GM19328 (cell line): ENCODE results near the gene NRIP1.

Source experiments
- ATAC-seq: cut with Tn5 transposase; IDR thresholded peaks from one replicate; pipeline ENCODE4 v1.9.1; 2021; ENCODE audit warnings: mild to moderate bottlenecking, moderate library complexity; ENCODE audit not compliant: unreplicated experiment

Gene NRIP1, protein sequence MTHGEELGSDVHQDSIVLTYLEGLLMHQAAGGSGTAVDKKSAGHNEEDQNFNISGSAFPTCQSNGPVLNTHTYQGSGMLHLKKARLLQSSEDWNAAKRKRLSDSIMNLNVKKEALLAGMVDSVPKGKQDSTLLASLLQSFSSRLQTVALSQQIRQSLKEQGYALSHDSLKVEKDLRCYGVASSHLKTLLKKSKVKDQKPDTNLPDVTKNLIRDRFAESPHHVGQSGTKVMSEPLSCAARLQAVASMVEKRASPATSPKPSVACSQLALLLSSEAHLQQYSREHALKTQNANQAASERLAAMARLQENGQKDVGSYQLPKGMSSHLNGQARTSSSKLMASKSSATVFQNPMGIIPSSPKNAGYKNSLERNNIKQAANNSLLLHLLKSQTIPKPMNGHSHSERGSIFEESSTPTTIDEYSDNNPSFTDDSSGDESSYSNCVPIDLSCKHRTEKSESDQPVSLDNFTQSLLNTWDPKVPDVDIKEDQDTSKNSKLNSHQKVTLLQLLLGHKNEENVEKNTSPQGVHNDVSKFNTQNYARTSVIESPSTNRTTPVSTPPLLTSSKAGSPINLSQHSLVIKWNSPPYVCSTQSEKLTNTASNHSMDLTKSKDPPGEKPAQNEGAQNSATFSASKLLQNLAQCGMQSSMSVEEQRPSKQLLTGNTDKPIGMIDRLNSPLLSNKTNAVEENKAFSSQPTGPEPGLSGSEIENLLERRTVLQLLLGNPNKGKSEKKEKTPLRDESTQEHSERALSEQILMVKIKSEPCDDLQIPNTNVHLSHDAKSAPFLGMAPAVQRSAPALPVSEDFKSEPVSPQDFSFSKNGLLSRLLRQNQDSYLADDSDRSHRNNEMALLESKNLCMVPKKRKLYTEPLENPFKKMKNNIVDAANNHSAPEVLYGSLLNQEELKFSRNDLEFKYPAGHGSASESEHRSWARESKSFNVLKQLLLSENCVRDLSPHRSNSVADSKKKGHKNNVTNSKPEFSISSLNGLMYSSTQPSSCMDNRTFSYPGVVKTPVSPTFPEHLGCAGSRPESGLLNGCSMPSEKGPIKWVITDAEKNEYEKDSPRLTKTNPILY (N-terminal part only)

GRCh38 chr21:15064576-15065391, at the start of gene NRIP1:
Gene NRIP1 (minus strand): TSS chr21:15065000. CDS start chr21:14968192, 96,808 bp downstream.
- ATAC-seq, result peak; percentile 73

DNA sequence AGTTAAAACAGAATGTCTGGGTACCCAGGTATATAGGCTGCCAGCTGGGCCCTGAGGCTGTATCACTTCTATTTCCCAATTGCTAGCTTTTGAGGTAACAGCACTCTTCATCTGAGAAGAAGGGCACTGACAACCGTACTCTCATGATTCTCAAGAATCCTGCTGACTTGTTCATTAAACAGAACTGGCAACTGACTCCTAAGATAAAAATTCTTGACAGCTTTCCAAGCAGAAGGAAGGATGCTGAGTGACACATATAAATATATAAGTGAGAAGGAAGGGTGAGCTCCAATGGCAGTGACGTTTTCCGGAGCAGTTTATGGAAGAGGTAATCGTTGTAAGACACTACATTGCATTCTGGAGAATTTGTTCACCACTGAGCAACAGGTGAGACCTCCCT, 48.1 kb upstream of the NRIP1 start:
- ATAC-seq, result no peak

GRCh38 chr21:15108801-15109200, 44.0 kb upstream of the NRIP1 start:
- ATAC-seq, result no peak

DNA sequence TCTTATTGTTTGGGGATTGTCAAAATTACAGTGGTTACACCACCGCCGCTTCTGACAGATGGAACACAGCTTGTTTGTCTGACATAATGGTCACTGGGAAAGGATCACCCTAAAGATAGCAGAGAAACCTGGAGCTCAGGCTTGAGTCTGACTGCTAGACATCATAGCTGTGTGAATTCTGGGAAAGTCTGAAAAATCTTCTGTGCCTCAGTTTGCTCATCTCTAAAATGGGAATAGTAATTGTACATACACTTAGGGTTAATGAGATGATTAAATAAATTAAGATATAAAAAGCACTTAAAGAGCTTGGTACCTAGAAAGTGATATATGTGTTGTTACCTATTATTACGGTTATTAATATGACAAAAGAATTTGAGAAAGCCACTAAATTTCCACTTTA, 39.7 kb upstream of the NRIP1 start:
- ATAC-seq, result no peak

- no peak for ATAC-seq
Observed at GRCh38 chr21:15098908-15099307, 34.1 kb upstream of the NRIP1 start.

DNA sequence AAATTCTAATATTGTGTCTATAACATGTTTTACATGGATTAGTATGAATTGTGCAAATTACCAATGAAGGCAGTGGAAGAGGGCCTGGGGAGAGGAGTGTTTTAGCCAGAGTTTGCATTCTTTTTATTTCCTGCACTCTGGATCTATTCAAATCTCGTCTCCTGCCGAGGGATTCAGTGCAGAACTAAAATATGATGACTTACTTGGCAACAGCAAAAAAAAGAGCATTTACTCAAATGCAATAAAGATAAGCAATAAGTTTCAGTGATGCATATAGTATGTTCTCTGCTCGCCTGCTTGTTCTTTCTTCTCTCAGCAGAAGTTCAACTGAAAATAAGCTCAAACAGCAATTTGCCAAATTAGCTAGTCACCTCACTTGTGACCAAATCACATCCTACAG, 33.4 kb upstream of the NRIP1 start:
- ATAC-seq, result no peak

GRCh38 chr21:15097580-15097979, 32.8 kb upstream of the NRIP1 start:
- ATAC-seq, result no peak

DNA sequence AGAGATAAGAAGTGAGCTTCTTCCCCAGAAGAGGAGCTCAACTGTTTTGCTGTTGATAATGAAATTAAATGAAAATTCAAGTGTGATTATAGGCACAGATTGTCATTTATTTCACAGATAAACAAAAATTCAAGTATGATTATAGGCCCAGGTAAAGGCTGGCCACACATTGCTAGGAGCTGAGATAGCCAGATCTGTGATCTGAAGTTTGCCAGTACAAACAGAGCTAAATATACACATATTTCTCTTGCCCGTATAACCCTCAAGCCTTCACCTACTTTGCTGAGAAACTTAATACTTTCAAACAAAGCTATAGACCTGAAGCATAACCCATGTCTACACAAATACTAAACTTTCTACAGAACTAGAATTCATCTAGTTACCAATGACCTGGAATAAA, 31.3 kb upstream of the NRIP1 start:
- no peak for ATAC-seq

GRCh38 chr21:15095326-15095725, 30.5 kb upstream of the NRIP1 start:
- ATAC-seq, result no peak

DNA sequence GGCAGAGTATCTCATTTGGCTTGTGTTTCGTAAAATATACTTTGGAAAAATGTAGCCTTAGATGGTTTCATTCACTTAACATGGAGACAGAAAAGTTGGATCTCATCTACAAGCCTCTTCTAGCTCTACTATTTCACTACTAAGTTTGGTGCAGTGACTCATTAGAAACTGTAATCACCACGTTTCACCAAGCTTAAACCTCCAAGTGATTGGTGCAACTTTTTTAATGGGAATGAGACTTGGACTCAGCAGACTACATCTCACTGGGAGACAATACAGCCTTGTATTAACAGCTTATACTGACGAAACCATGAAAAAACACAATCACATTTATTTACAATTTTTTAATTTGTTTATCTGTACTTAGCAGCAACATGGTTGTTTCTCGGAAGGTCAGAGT, 29.9 kb upstream of the NRIP1 start:
- no peak for ATAC-seq

DNA sequence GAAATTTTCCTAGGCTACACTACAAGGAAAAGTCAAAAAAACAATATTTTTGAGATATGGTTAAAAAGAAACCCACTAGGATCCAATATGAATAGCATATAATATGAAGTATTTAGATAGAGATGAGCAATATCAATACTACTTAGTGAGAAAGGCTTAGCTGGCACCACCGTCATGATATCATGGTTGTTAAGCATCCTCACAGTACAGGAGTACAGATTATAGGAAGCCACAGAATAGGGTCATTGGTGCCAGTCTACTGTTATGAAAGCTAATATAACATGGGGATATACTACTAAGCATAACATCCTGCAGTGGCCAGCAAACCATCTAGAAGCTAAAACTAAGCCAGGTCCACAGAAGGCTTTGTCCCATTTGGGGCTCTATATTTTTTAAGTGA, 28.4 kb upstream of the NRIP1 start:
- ATAC-seq, result no peak

- ATAC-seq, result no peak
Observed at GRCh38 chr21:15092745-15093144, 27.9 kb upstream of the NRIP1 start.

- ATAC-seq, result no peak
Observed at GRCh38 chr21:15090390-15090789, 25.6 kb upstream of the NRIP1 start.

GRCh38 chr21:15088488-15088887, 23.7 kb upstream of the NRIP1 start:
- ATAC-seq, result no peak

DNA sequence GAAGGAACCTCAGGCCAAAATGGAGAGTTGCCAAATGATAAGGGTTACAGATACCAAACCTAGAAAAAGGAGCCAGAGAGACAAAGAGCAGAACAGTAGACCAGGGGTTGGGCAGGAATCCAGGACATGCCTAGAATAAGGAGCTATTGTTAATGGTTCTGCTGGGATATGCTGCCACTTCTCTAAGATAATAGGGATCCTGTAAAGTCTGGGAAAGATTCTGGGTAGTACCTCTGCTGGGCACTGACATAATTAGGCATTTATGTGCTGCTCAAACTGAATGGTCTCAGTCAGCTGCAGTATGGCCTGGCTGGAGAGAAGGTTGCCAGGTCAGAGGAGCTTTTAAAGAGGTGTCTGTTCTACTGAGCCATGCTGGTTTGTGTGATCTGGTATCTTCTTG, 19.9 kb upstream of the NRIP1 start:
- no peak for ATAC-seq

- no peak for ATAC-seq
Observed at GRCh38 chr21:15080526-15080925, 15.7 kb upstream of the NRIP1 start.

GRCh38 chr21:15079269-15079668, 14.5 kb upstream of the NRIP1 start:
- ATAC-seq, result no peak

DNA sequence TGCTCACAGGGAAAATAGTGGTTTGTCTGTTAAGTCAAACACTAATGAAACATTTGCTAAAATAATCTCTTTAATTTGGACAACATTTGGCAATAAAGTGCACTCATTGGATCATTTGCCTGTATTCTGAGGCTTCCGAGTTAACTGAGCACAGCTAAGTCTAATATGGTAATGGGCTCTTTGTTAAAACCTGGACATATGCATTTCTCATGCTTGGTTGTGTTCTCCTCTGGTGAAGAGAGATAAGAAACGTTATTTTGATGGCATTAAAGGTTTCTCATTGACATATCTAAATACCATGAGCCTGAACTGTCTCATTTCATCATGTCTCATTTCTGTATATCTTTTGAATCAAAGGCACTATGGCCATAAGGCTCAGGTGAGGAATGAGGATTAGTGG, 13.4 kb upstream of the NRIP1 start:
- ATAC-seq, result no peak

GRCh38 chr21:15077529-15078145, 12.8 kb upstream of the NRIP1 start:
- no peak for ATAC-seq

DNA sequence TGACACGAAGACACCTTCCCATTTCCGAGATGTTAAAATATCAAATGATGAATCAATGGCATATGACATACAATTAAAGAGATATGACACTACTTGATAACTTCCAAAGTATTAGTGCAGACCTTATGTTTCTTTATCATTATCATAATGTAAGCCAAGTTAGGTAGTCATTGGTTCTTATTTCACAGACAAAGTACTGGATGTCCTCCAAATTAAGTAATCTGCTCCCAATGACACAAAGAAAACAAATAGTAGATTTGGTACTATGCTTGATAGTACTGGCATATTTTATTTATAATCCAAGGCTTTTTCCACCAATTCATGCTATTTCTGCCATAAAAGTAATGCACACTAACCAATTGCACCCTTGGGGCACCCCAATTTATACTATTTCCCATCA, 11.9 kb upstream of the NRIP1 start:
- no peak for ATAC-seq
